MCF 10A (cell line): ENCODE results near the gene ERC2. TPM values are rescaled to one million over a fixed set of nuclear protein-coding genes. Genes with fewer than 3 reads are reported as not detected.

ENCODE experiments used
- BruUV-seq: library from RNA; stranded (reverse); fragments of 400-500 nt; replicated peaks from 2 replicates; lab custom pipeline; 2021; lab: Mats Ljungman, UMichigan
- CTCF ChIA-PET: fragments of 300-600 bp; sonication (Branson Sonifier 250); formaldehyde crosslinking; extraction: SDS; loops from one replicate; lab custom pipeline; 2021; ENCODE audit warnings: antibody characterized with exemption, inconsistent platforms; lab: Yijun Ruan, JAX
- POLR2A ChIA-PET: fragments of 300-600, 350-650 bp; sonication (Branson Sonifier 250); formaldehyde crosslinking; extraction: SDS; loops from one replicate; lab custom pipeline; 2020; ENCODE audit warnings: antibody characterized with exemption, inconsistent platforms; lab: Yijun Ruan, JAX
- DNase-seq: peaks from one replicate; pipeline ENCODE4 v3.0.0-alpha.2; 2018; ENCODE audit not compliant: unreplicated experiment
- H3K27ac Mint-ChIP-seq: one replicate; pipeline ENCODE4 v1.8.0; 2022; ENCODE audit warnings: mild to moderate bottlenecking, low read depth, mixed read lengths; ENCODE audit not compliant: unreplicated experiment
- H3K27me3 Mint-ChIP-seq: one replicate; pipeline ENCODE4 v1.8.0; 2022; ENCODE audit warnings: mixed read lengths; ENCODE audit not compliant: insufficient read depth, unreplicated experiment
- H3K36me3 Mint-ChIP-seq: one replicate; pipeline ENCODE4 v1.8.0; 2022; ENCODE audit warnings: mild to moderate bottlenecking, moderate library complexity, mixed read lengths; ENCODE audit not compliant: insufficient read depth, unreplicated experiment
- H3K4me1 Mint-ChIP-seq: one replicate; pipeline ENCODE4 v1.8.0; 2022; ENCODE audit warnings: mixed read lengths; ENCODE audit not compliant: insufficient read depth, unreplicated experiment
- H3K4me3 Mint-ChIP-seq: one replicate; pipeline ENCODE4 v1.8.0; 2022; ENCODE audit warnings: mild to moderate bottlenecking, moderate library complexity, mixed read lengths; ENCODE audit not compliant: unreplicated experiment
- H3K9me3 Mint-ChIP-seq: one replicate; pipeline ENCODE4 v1.8.0; 2022; ENCODE audit warnings: mixed read lengths; ENCODE audit not compliant: unreplicated experiment
- CTCF ChIP-seq: fragments of 200-600 bp; IDR thresholded peaks from one replicate; pipeline ENCODE4 v1.8.0; 2022; ENCODE audit warnings: antibody characterized with exemption, mild to moderate bottlenecking; ENCODE audit not compliant: unreplicated experiment
- intact Hi-C: fragments of 100-400 bp; cut with micrococcal nuclease; formaldehyde crosslinking; loops from 2 replicates; pipeline ENCODE4 v1.14.1; 2022
- total RNA-seq: library from RNA; stranded (reverse); gene quantifications from 2 replicates; pipeline ENCODE4 v1.2.3, GENCODE V29; 2022

The ERC2 gene
- total RNA-seq, 1 experiment from 2014 or later: 0.42 TPM

GRCh38 chr3:55619046-55619808 lies 849.0 kb downstream of the ERC2 start:
- DNase-seq: no peak
- no peak overlapping the region for H3K27ac Mint-ChIP-seq
- ChIA-PET CTCF (no interaction called here), POLR2A (no interaction called here)
- BruUV-seq: no TSS peak
- no peaks in the 10 kb centered on the region for H3K36me3 Mint-ChIP-seq
- no peak for TF ChIP-seq CTCF
- H3K4me1 Mint-ChIP-seq: peaks cover 12% of the 10 kb centered on the region
- intact Hi-C loops: no loop called here
- H3K9me3 Mint-ChIP-seq: no peaks in the 10 kb centered on the region
- no peaks in the 10 kb centered on the region for H3K27me3 Mint-ChIP-seq
- no peak overlapping the region for H3K4me3 Mint-ChIP-seq

GRCh38 chr3:55617385-55617784 lies 850.9 kb downstream of the ERC2 start:
- Mint-ChIP-seq H3K4me3 (no peak overlapping the region), H3K4me1 (peaks cover 5% of the 10 kb centered on the region), H3K9me3 (no peaks in the 10 kb centered on the region), H3K36me3 (no peaks in the 10 kb centered on the region), H3K27ac (no peak overlapping the region), H3K27me3 (no peaks in the 10 kb centered on the region)
- BruUV-seq: no TSS peak
- intact Hi-C loops: no loop called here
- DNase-seq: no peak
- CTCF ChIA-PET: no interaction called here
- POLR2A ChIA-PET: no interaction called here
- no peak for TF ChIP-seq CTCF

- H3K27me3 Mint-ChIP-seq: no peaks in the 10 kb centered on the region
- TF ChIP-seq CTCF: no peak
- intact Hi-C loops: no loop called here
- no TSS peak for BruUV-seq
- no peak overlapping the region for H3K4me3 Mint-ChIP-seq
- H3K27ac Mint-ChIP-seq: no peak overlapping the region
- ChIA-PET POLR2A (no interaction called here), CTCF (interaction anchor here (0.6 kb wide), 1 partner anchor 827 kb away, joined by 3 read pairs; no protein-coding TSS in a partner anchor)
- DNase-seq: no peak
- H3K4me1 Mint-ChIP-seq: peaks cover 5% of the 10 kb centered on the region
- H3K9me3 Mint-ChIP-seq: no peaks in the 10 kb centered on the region
- no peaks in the 10 kb centered on the region for H3K36me3 Mint-ChIP-seq
These were observed 851.5 kb downstream of the ERC2 start for GRCh38 chr3:55616803-55617202.

GRCh38 chr3:55615694-55616295 lies 852.5 kb downstream of the ERC2 start:
- Mint-ChIP-seq H3K4me1 (peaks cover 5% of the 10 kb centered on the region), H3K27me3 (no peaks in the 10 kb centered on the region), H3K36me3 (no peaks in the 10 kb centered on the region), H3K4me3 (no peak overlapping the region), H3K9me3 (no peaks in the 10 kb centered on the region), H3K27ac (no peak overlapping the region)
- intact Hi-C loops: no loop called here
- BruUV-seq: no TSS peak
- ChIA-PET POLR2A (no interaction called here), CTCF (interaction anchor here (0.7 kb wide), 1 partner anchor 16 kb away, joined by 5 read pairs; no protein-coding TSS in a partner anchor)
- TF ChIP-seq CTCF: no peak
- DNase-seq: no peak
